ENCODE measurements around the gene S1PR5.
A peak's percentile ranks its signal among the peaks of the same experiment; 100 is the strongest.
"Not testable (repeated sequence)": the region's sequence is repeated elsewhere in the genome, so short reads cannot be mapped to it uniquely, and the experiment has no call there.

Gene S1PR5

GRCh38 chr19:10517361-10517759 lies at the start of gene S1PR5:
S1PR5 (minus strand) TSS chr19:10517447; CDS start chr19:10515011, 2,436 bp downstream.
- DNase-seq: peak; percentile 57

- DNase-seq: no peak
Measured at GRCh38 chr19:10566658-10567410, 49.6 kb upstream of the S1PR5 start.

- no peak for DNase-seq
Measured at GRCh38 chr19:10566408-10566657, 49.1 kb upstream of the S1PR5 start.

GRCh38 chr19:10565567-10566407 lies 48.5 kb upstream of the S1PR5 start, which contains the start of gene KRI1:
KRI1 (minus strand) TSS chr19:10566010; CDS start chr19:10565999, 11 bp downstream.
- peak; percentile 99 for DNase-seq

GRCh38 chr19:10565028-10565566 lies 47.9 kb upstream of the S1PR5 start:
- peak; percentile 78 for DNase-seq

GRCh38 chr19:10562609-10563008 lies 45.4 kb upstream of the S1PR5 start:
- DNase-seq: no peak

- no peak for DNase-seq
Measured at GRCh38 chr19:10560154-10560553, 42.9 kb upstream of the S1PR5 start.

GRCh38 chr19:10557603-10558197 lies 40.5 kb upstream of the S1PR5 start:
- no peak for DNase-seq

- no peak for DNase-seq
Measured at GRCh38 chr19:10555610-10555973, 38.3 kb upstream of the S1PR5 start.

- DNase-seq: no peak
Measured at GRCh38 chr19:10554760-10555609, 37.7 kb upstream of the S1PR5 start.

- DNase-seq: no peak
Measured at GRCh38 chr19:10553943-10554381, 36.7 kb upstream of the S1PR5 start.

- DNase-seq: no peak
Measured at GRCh38 chr19:10553087-10553667, 35.9 kb upstream of the S1PR5 start.

- peak; percentile 78 for DNase-seq
Measured at GRCh38 chr19:10552510-10553053, 35.3 kb upstream of the S1PR5 start.

- DNase-seq: no peak
Measured at GRCh38 chr19:10551698-10552301, 34.6 kb upstream of the S1PR5 start.

- DNase-seq: not testable (repeated sequence)
Measured at GRCh38 chr19:10551006-10551405, 33.8 kb upstream of the S1PR5 start.

- no peak for DNase-seq
Measured at GRCh38 chr19:10550336-10550735, 33.1 kb upstream of the S1PR5 start.

- DNase-seq: no peak
Measured at GRCh38 chr19:10549733-10550132, 32.5 kb upstream of the S1PR5 start.

- no peak for DNase-seq
Measured at GRCh38 chr19:10548746-10549276, 31.6 kb upstream of the S1PR5 start.

GRCh38 chr19:10546817-10547216 lies 29.6 kb upstream of the S1PR5 start:
- DNase-seq: no peak

- no peak for DNase-seq
Measured at GRCh38 chr19:10544753-10545251, 27.6 kb upstream of the S1PR5 start.

GRCh38 chr19:10544242-10544752 lies 27.1 kb upstream of the S1PR5 start:
- no peak for DNase-seq
